C4-2B (cell line): ENCODE results near the gene AP2S1.

Source experiments
- ZFX ChIP-seq: fragments of 450-650 bp; IDR thresholded peaks from 2 replicates; pipeline ENCODE4 v1.6.1; 2017
- TF ChIP-seq, protein P1 (sequence below): fragments of 450-650 bp; conservative IDR thresholded peaks from 2 replicates; pipeline ENCODE4 v1.5.1; 2017; ENCODE audit warnings: mild to moderate bottlenecking

DNA sequence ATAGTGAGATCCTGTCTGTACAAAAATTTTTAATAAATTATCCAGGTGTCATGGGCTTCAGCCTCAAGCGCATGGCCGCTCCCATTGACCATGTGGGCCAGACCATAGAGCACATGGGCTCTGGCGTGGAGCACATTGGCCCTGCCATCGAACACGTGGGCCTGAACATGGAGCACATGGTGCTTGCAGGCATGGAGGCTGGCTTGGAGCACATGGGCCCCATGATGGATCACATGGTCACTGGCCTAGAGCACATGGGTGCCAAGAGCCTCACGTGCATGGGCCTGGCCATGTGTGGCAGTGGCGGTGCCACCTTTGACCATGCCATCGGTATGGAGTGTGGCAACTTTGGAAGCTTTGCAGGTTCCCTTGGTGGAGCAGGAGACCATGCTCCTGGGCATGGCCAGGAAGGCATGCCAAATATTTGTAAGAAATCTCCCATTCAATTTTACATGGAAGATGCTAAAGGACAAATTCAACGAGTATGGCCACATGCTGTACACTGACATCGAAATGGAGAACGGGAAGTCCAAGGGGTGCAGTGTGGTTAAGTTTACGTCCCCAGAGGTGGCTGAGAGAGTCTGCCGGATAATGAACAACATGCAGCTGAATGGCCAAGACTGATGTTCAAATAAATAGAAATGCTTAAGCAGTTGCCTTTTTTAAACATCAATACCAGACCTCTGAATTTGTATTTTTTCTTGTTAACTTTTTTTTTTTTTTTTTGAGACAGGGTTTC lies 40.9 kb downstream of the AP2S1 start:
- TF ChIP-seq, protein P1, sequence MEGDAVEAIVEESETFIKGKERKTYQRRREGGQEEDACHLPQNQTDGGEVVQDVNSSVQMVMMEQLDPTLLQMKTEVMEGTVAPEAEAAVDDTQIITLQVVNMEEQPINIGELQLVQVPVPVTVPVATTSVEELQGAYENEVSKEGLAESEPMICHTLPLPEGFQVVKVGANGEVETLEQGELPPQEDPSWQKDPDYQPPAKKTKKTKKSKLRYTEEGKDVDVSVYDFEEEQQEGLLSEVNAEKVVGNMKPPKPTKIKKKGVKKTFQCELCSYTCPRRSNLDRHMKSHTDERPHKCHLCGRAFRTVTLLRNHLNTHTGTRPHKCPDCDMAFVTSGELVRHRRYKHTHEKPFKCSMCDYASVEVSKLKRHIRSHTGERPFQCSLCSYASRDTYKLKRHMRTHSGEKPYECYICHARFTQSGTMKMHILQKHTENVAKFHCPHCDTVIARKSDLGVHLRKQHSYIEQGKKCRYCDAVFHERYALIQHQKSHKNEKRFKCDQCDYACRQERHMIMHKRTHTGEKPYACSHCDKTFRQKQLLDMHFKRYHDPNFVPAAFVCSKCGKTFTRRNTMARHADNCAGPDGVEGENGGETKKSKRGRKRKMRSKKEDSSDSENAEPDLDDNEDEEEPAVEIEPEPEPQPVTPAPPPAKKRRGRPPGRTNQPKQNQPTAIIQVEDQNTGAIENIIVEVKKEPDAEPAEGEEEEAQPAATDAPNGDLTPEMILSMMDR, result no peak
- TF ChIP-seq ZFX, result no peak
